H1 (cell line): Measurements from ENCODE around the gene ALDH3B1. TPM values are rescaled to one million over a fixed set of nuclear protein-coding genes. Genes with fewer than 3 reads are reported as not detected.

Experiments
- CTCF ChIA-PET: fragments of 300-600 bp; sonication (Branson Sonifier 250); formaldehyde crosslinking; loops from one replicate; lab custom pipeline; 2021; ENCODE audit not compliant: partially characterized antibody; lab: Charles Lee
- POLR2A ChIA-PET: fragments of 300-600 bp; sonication (Branson Sonifier 250); formaldehyde crosslinking; loops from one replicate; lab custom pipeline; 2021; ENCODE audit warnings: inconsistent platforms; ENCODE audit not compliant: partially characterized antibody; lab: Charles Lee
- DNase-seq, 2 experiments: peaks; one replicate each; pipeline versions ENCODE4 v3.0.0 to v3.0.0-alpha.2; 2010 to 2022; ENCODE audit warnings: low spot score in 2 of 2, low read depth in 1 of 2, mixed read lengths in 1 of 2
- FAIRE-seq: peaks from 2 replicates; lab custom pipeline; 2011; peaks lifted over from hg19 to GRCh38; lab: Jason Lieb, UNC
- H2AFZ ChIP-seq: 2 replicates; pipeline ENCODE4 v1.8.1; 2012; ENCODE audit warnings: low read length, inconsistent platforms
- H2AK5ac ChIP-seq: 2 replicates; pipeline ENCODE4 v1.6.1; 2013; ENCODE audit warnings: low read depth, low read length
- H2BK120ac ChIP-seq: replicated peaks from 2 replicates; pipeline ENCODE3; 2013; ENCODE audit warnings: low read depth, low read length, inconsistent platforms
- H2BK12ac ChIP-seq: 2 replicates; pipeline ENCODE4 v1.6.1; 2013; ENCODE audit warnings: low read depth, low read length
- H2BK15ac ChIP-seq: 2 replicates; pipeline ENCODE4 v1.6.1; 2013; ENCODE audit warnings: low read length
- H2BK20ac ChIP-seq: 2 replicates; pipeline ENCODE4 v1.6.1; 2013; ENCODE audit warnings: low read length
- H2BK5ac ChIP-seq: 2 replicates; pipeline ENCODE4 v1.6.1; 2013; ENCODE audit warnings: low read depth, low read length
- H3K14ac ChIP-seq: 2 replicates; pipeline ENCODE4 v1.6.1; 2013; ENCODE audit warnings: inconsistent platforms; ENCODE audit not compliant: insufficient read length
- H3K18ac ChIP-seq: 2 replicates; pipeline ENCODE4 v1.6.1; 2013; ENCODE audit warnings: low read length; ENCODE audit errors: extremely low read depth
- H3K23ac ChIP-seq: 2 replicates; pipeline ENCODE4 v1.6.1; 2013; ENCODE audit warnings: inconsistent platforms; ENCODE audit not compliant: insufficient read length
- H3K23me2 ChIP-seq: 2 replicates; pipeline ENCODE4 v1.6.1; 2013; ENCODE audit warnings: low read depth, low read length
- H3K27ac ChIP-seq: 2 replicates; pipeline ENCODE4 v1.6.1; 2011; ENCODE audit warnings: low read depth, low read length, inconsistent platforms
- H3K27me3 ChIP-seq, 4 experiments: replicated peaks in 1 of 4; 1 replicate in 1 of 4; 2 replicates in 3 of 4; pipeline versions ENCODE4 v1.6.1 to v1.8.1; 2011 to 2013; ENCODE audit warnings: low read length in 3 of 4, mild to moderate bottlenecking in 3 of 4, inconsistent platforms in 2 of 4, mixed read lengths in 2 of 4, moderate library complexity in 1 of 4; ENCODE audit not compliant: control insufficient read depth in 3 of 4, insufficient read depth in 3 of 4; ENCODE audit errors: extremely low read depth in 1 of 4
- H3K36me3 ChIP-seq, 4 experiments: 2 replicates each; pipeline versions ENCODE4 v1.6.1 to v1.8.1; 2011 to 2013; ENCODE audit warnings: mild to moderate bottlenecking in 4 of 4, low read length in 3 of 4, moderate library complexity in 2 of 4, control low read depth in 1 of 4, inconsistent platforms in 1 of 4; ENCODE audit not compliant: insufficient read depth in 4 of 4, control insufficient read depth in 2 of 4
- H3K4ac ChIP-seq: replicated peaks from 2 replicates; pipeline ENCODE3; 2013; ENCODE audit warnings: low read length, low read depth, mixed read lengths, inconsistent platforms; ENCODE audit not compliant: insufficient read length
- H3K4me1 ChIP-seq, 4 experiments: replicated peaks in 1 of 4; 1 replicate in 1 of 4; 2 replicates in 3 of 4; pipeline versions ENCODE4 v1.6.1 to v1.8.1; 2011 to 2013; ENCODE audit warnings: low read length in 3 of 4, inconsistent platforms in 2 of 4, mixed read lengths in 1 of 4; ENCODE audit not compliant: insufficient read depth in 4 of 4, control insufficient read depth in 3 of 4
- H3K4me2 ChIP-seq, 2 experiments: 2 replicates each; pipeline versions ENCODE4 v1.6.1 to v1.8.1; 2011 to 2013; ENCODE audit warnings: low read depth in 2 of 2, low read length in 2 of 2, control low read depth in 1 of 2, inconsistent platforms in 1 of 2, mild to moderate bottlenecking in 1 of 2; ENCODE audit not compliant: insufficient read depth in 1 of 2
- H3K4me3 ChIP-seq, 4 experiments: fragments of 200-600, 300-600 bp in 1 of 4; sonication (generic), shearing (Covaris generic), sonication (Bioruptor Twin) in 1 of 4; 2 replicates each; pipeline versions ENCODE4 v1.5.1 to v1.8.1; 2011 to 2016; ENCODE audit warnings: low read length in 4 of 4, low read depth in 3 of 4, control low read depth in 2 of 4, inconsistent platforms in 2 of 4, mild to moderate bottlenecking in 2 of 4, mixed read lengths in 1 of 4, moderate library complexity in 1 of 4; ENCODE audit not compliant: insufficient read depth in 2 of 4; ENCODE audit errors: extremely low read depth in 1 of 4
- H3K56ac ChIP-seq: replicated peaks from 2 replicates; pipeline ENCODE3; 2013; ENCODE audit warnings: low read depth, mild to moderate bottlenecking, mixed read lengths, low read length, inconsistent platforms; ENCODE audit not compliant: insufficient read length
- H3K79me1 ChIP-seq: 2 replicates; pipeline ENCODE4 v1.6.1; 2013; ENCODE audit warnings: low read depth, low read length, control low read depth
- H3K79me2 ChIP-seq, 2 experiments: 2 replicates each; pipeline versions ENCODE4 v1.6.1 to v1.8.1; 2012 to 2013; ENCODE audit warnings: low read length in 2 of 2, mild to moderate bottlenecking in 2 of 2, inconsistent platforms in 1 of 2; ENCODE audit not compliant: insufficient read depth in 2 of 2, control insufficient read depth in 1 of 2
- H3K9ac ChIP-seq, 4 experiments: replicated peaks in 1 of 4; 1 replicate in 1 of 4; 2 replicates in 3 of 4; pipeline versions ENCODE4 v1.6.1 to v1.8.1; 2011 to 2013; ENCODE audit warnings: low read depth in 3 of 4, low read length in 3 of 4, control low read depth in 2 of 4, mild to moderate bottlenecking in 2 of 4, moderate library complexity in 2 of 4, inconsistent platforms in 1 of 4; ENCODE audit errors: extremely low read depth in 1 of 4
- H3K9me3 ChIP-seq, 2 experiments: 2 replicates each; pipeline versions ENCODE4 v1.6.1 to v1.8.1; 2012 to 2013; ENCODE audit warnings: mild to moderate bottlenecking in 2 of 2, moderate library complexity in 2 of 2, control low read depth in 1 of 2, inconsistent platforms in 1 of 2, low read depth in 1 of 2, low read length in 1 of 2, mixed read lengths in 1 of 2; ENCODE audit not compliant: insufficient read depth in 2 of 2
- H4K20me1 ChIP-seq, 2 experiments: replicated peaks in 1 of 2; 2 replicates each; pipeline versions ENCODE3 to v1.8.1; 2011 to 2013; ENCODE audit warnings: inconsistent platforms in 2 of 2, low read length in 2 of 2, mild to moderate bottlenecking in 1 of 2; ENCODE audit not compliant: insufficient read depth in 2 of 2, control insufficient read depth in 1 of 2
- H4K5ac ChIP-seq: 2 replicates; pipeline ENCODE4 v1.6.1; 2013; ENCODE audit warnings: low read length, low read depth, mixed read lengths, inconsistent platforms; ENCODE audit not compliant: insufficient read length
- H4K8ac ChIP-seq: 2 replicates; pipeline ENCODE4 v1.8.0; 2013; ENCODE audit warnings: mild to moderate bottlenecking, moderate library complexity, low read length, inconsistent platforms; ENCODE audit not compliant: insufficient read depth; ENCODE audit errors: extremely low read depth
- H4K91ac ChIP-seq: replicated peaks from 2 replicates; pipeline ENCODE3; 2013; ENCODE audit warnings: low read length, mixed read lengths, inconsistent platforms; ENCODE audit not compliant: insufficient read length
- ASH2L ChIP-seq: fragments of 200-600, 300-600 bp; sonication (generic); IDR thresholded peaks from one replicate; pipeline ENCODE4 v1.7.1; 2017; ENCODE audit warnings: low read length
- E2F6 ChIP-seq: IDR thresholded peaks from 2 replicates; pipeline ENCODE4 v1.6.1; 2012; ENCODE audit warnings: inconsistent platforms
- EP300 ChIP-seq, 2 experiments: IDR thresholded peaks; 1 replicate in 1 of 2; 2 replicates in 1 of 2; pipeline ENCODE4 v1.6.1; 2011 to 2012; ENCODE audit warnings: low read depth in 2 of 2, low read length in 2 of 2, mild to moderate bottlenecking in 2 of 2, borderline replicate concordance in 1 of 2, inconsistent platforms in 1 of 2, moderate library complexity in 1 of 2
- JUN ChIP-seq: IDR thresholded peaks from 2 replicates; pipeline ENCODE4 v1.6.1; 2011; ENCODE audit warnings: low read depth, mild to moderate bottlenecking, improper control_type of control experiment, low read length
- JUND ChIP-seq: IDR thresholded peaks from 2 replicates; pipeline ENCODE4 v1.6.1; 2011; ENCODE audit warnings: mild to moderate bottlenecking, improper control_type of control experiment, low read length
- KDM1A ChIP-seq: fragments of 200-600, 300-600 bp; sonication (generic); IDR thresholded peaks from 2 replicates; pipeline ENCODE4 v1.7.1; 2016; ENCODE audit warnings: mild to moderate bottlenecking, low read length, borderline replicate concordance
- PHF8 ChIP-seq: fragments of 200-600 bp; sonication (generic); conservative IDR thresholded peaks from 2 replicates; pipeline ENCODE4 v1.7.1; 2012; ENCODE audit warnings: low read depth, mild to moderate bottlenecking, inconsistent platforms, low read length, moderate library complexity
- SIRT6 ChIP-seq: IDR thresholded peaks from one replicate; pipeline ENCODE4 v1.7.1; 2012; ENCODE audit warnings: low read length, inconsistent platforms
- SUZ12 ChIP-seq: fragments of 200-600 bp; sonication (generic); IDR thresholded peaks from 2 replicates; pipeline ENCODE4 v1.6.1; 2012; ENCODE audit warnings: mild to moderate bottlenecking, inconsistent platforms, low read length, moderate library complexity, mixed read lengths
- TAF1 ChIP-seq: IDR thresholded peaks from 2 replicates; pipeline ENCODE4 v1.6.1; 2011; ENCODE audit warnings: mild to moderate bottlenecking, low read depth, low read length
- TAF7 ChIP-seq: optimal IDR thresholded peaks from 2 replicates; pipeline ENCODE3; 2011; ENCODE audit warnings: low read depth, mild to moderate bottlenecking, inconsistent platforms, low read length, moderate library complexity, borderline replicate concordance
- TCF12 ChIP-seq: IDR thresholded peaks from 2 replicates; pipeline ENCODE4 v1.6.1; 2011; ENCODE audit warnings: low read depth, mild to moderate bottlenecking, low read length
- WGBS, 2 experiments: shearing (Covaris generic) in 1 of 2; methylation state at CpG; one replicate each; pipeline versions ENCODE4 v1.1.6 to v1.1.7; 2013 to 2015; ENCODE audit warnings: low lambda C conversion rate in 2 of 2, mixed read lengths in 2 of 2, inconsistent platforms in 1 of 2, low coverage in 1 of 2, missing lambda C conversion rate in 1 of 2; ENCODE audit not compliant: insufficient replicate concordance in 2 of 2, insufficient coverage in 1 of 2, insufficient read length in 1 of 2; ENCODE audit errors: extremely low coverage in 1 of 2, missing lambda C conversion rate in 1 of 2; 5-methylcytosine and 5-hydroxymethylcytosine counted together
- polyA plus RNA-seq, 7 experiments: library from polyadenylated mRNA; depleted of rRNA in 3 of 7; stranded (reverse) in 5 of 7; unstranded in 2 of 7; fragments of >200 nt in 5 of 7; fragments of 200-250 nt in 2 of 7; gene quantifications; 1 replicate in 5 of 7; 2 replicates in 1 of 7; 4 replicates in 1 of 7; pipeline versions ENCODE4 v1.2.1 to v1.2.3, GENCODE V29; 2011 to 2013; ENCODE audit warnings: missing spikeins in 2 of 7, mixed read lengths in 2 of 7
- total RNA-seq: library from RNA; stranded (reverse); fragmentation: NEBNext Ultra II Directional; extraction: Animal tissue kit (Norgen Biotek cat#: 25700); gene quantifications from 2 replicates; pipeline ENCODE4 v1.2.1, GENCODE V29; 2021

The ALDH3B1 gene
- total and polyA plus RNA-seq, 2 of the 8 experiments (the other 6 are each of a cell fraction or from before 2014, with no cell fraction given) = 0.32 to 0.47 TPM

- H3K4me2 ChIP-seq = no peak overlapping the region
- peaks cover 0 to 22% of the 10 kb centered on the region in 2 experiments; a peak in 2 of 4 replicates for H3K79me2 ChIP-seq
- no peak overlapping the region for H2BK120ac ChIP-seq
- FAIRE-seq = no peak
- H4K5ac ChIP-seq = no peak overlapping the region
- H3K56ac ChIP-seq = no peak overlapping the region
- H2BK15ac ChIP-seq = no peak overlapping the region
- H2BK12ac ChIP-seq = no peak overlapping the region
- no peak overlapping the region for H2BK20ac ChIP-seq
- H3K79me1 ChIP-seq = peaks cover 8% of the 10 kb centered on the region
- peaks cover 0 to 13% (median 9%) of the 10 kb centered on the region in 4 experiments; a peak in 5 of 7 replicates for H3K4me1 ChIP-seq
- ChIA-PET POLR2A (interaction anchor here (1.2 to 16.6 kb wide), 3 partner anchors 9 to 19 kb away, joined by 3 to 183 read pairs (median 24); no protein-coding TSS in a partner anchor), CTCF (interaction anchor here (0.7 to 1.2 kb wide), 2 partner anchors 12 to 362 kb away, joined by 3 to 5 read pairs; no protein-coding TSS in a partner anchor)
- no peak for DNase-seq
- no peak overlapping the region for H3K14ac ChIP-seq
- H3K4ac ChIP-seq = no peak overlapping the region
- H2BK5ac ChIP-seq = no peak overlapping the region
- H3K9ac ChIP-seq = no peak overlapping the region
- no peak overlapping the region for H2AK5ac ChIP-seq
- H4K8ac ChIP-seq = no peak overlapping the region
- peaks cover 4 to 17% (median 15%) of the 10 kb centered on the region in 4 experiments for H3K36me3 ChIP-seq
- H3K23ac ChIP-seq = no peak overlapping the region
- no peak overlapping the region for H3K4me3 ChIP-seq
- H2AFZ ChIP-seq = no peak overlapping the region
- H3K27me3 ChIP-seq = no peaks in the 10 kb centered on the region
- no peak overlapping the region for H3K27ac ChIP-seq
- no peaks in the 10 kb centered on the region for H3K9me3 ChIP-seq
- H3K23me2 ChIP-seq = peaks cover 3% of the 10 kb centered on the region; the same call in 1 of the 2 replicates
- 95% methylated on average over 12 of the region's 29 CpGs; no CpG with 5 or more reads in 1 of the 2 experiments for whole genome bisulfite sequencing, 2 experiments
- H3K18ac ChIP-seq = no peak overlapping the region
- H4K91ac ChIP-seq = no peak overlapping the region
- H4K20me1 ChIP-seq = peaks cover 0 to 5% of the 10 kb centered on the region in 2 experiments
- TF ChIP-seq JUN = no peak
- TF ChIP-seq SUZ12 = no peak
- TF ChIP-seq SIRT6 = no peak
- TF ChIP-seq TAF1 = no peak
- no peak for TF ChIP-seq TCF12
- TF ChIP-seq EP300 (IDR thresholded peaks at IDR 0.05; ENCODE audit: borderline replicate concordance in 1 of 2, low read depth in 2 of 2, low read length in 2 of 2) = no peak
- no peak for TF ChIP-seq PHF8
- no peak for TF ChIP-seq KDM1A
- no peak for TF ChIP-seq TAF7
- TF ChIP-seq ASH2L = no peak
- TF ChIP-seq JUND = no peak
- no peak for TF ChIP-seq E2F6
These were observed 23.0 kb downstream of the ALDH3B1 start for GRCh38 chr11:68032997-68033707.
